ENCODE results near the gene GRID1.

The GRID1 gene

GRCh38 chr10:86348321-86349210 lies 18.0 kb downstream of the GRID1 start:
- H3K9me3 ChIP-seq, result no peaks in the 10 kb centered on the region
- no peak overlapping the region for H3K4me3 ChIP-seq (ENCODE audit: low read depth in 1 of 2, low read length in 1 of 2)
- no peaks in the 10 kb centered on the region for H3K4me1 ChIP-seq (ENCODE audit: control insufficient read depth in 1 of 2, insufficient read depth in 1 of 2, low read depth in 1 of 2, low read length in 1 of 2)
- H3K27me3 ChIP-seq, result no peaks in the 10 kb centered on the region
- H3K27ac ChIP-seq, result no peak overlapping the region
- TF ChIP-seq CTCF (IDR thresholded peaks at IDR 0.05), result no peak
- no peaks in the 10 kb centered on the region for H3K36me3 ChIP-seq

- Histone ChIP-seq H3K27me3 (no peaks in the 10 kb centered on the region), H3K4me1 (ENCODE audit: control insufficient read depth in 1 of 2, insufficient read depth in 1 of 2, low read depth in 1 of 2, low read length in 1 of 2) (no peaks in the 10 kb centered on the region), H3K36me3 (no peaks in the 10 kb centered on the region), H3K27ac (no peak overlapping the region), H3K9me3 (no peaks in the 10 kb centered on the region), H3K4me3 (ENCODE audit: low read depth in 1 of 2, low read length in 1 of 2) (no peak overlapping the region)
- no peak for TF ChIP-seq CTCF (IDR thresholded peaks at IDR 0.05)
Observed at GRCh38 chr10:86347856-86348255, 18.7 kb downstream of the GRID1 start.

GRCh38 chr10:86346799-86347665 lies 19.6 kb downstream of the GRID1 start:
- no peak overlapping the region for H3K27ac ChIP-seq
- H3K4me3 ChIP-seq (ENCODE audit: low read depth in 1 of 2, low read length in 1 of 2), result no peak overlapping the region
- H3K36me3 ChIP-seq, result no peaks in the 10 kb centered on the region
- TF ChIP-seq CTCF (IDR thresholded peaks at IDR 0.05), result no peak
- no peaks in the 10 kb centered on the region for H3K4me1 ChIP-seq (ENCODE audit: control insufficient read depth in 1 of 2, insufficient read depth in 1 of 2, low read depth in 1 of 2, low read length in 1 of 2)
- no peaks in the 10 kb centered on the region for H3K27me3 ChIP-seq
- H3K9me3 ChIP-seq, result no peaks in the 10 kb centered on the region

- no peak overlapping the region for H3K27ac ChIP-seq
- H3K9me3 ChIP-seq, result no peaks in the 10 kb centered on the region
- H3K4me1 ChIP-seq (ENCODE audit: control insufficient read depth in 1 of 2, insufficient read depth in 1 of 2, low read depth in 1 of 2, low read length in 1 of 2), result no peaks in the 10 kb centered on the region
- H3K27me3 ChIP-seq, result no peaks in the 10 kb centered on the region
- TF ChIP-seq CTCF (IDR thresholded peaks at IDR 0.05), result no peak
- H3K4me3 ChIP-seq (ENCODE audit: low read depth in 1 of 2, low read length in 1 of 2), result no peak overlapping the region
- no peaks in the 10 kb centered on the region for H3K36me3 ChIP-seq
Observed at GRCh38 chr10:86345859-86346798, 20.5 kb downstream of the GRID1 start.

GRCh38 chr10:86345296-86345858 lies 21.2 kb downstream of the GRID1 start:
- no peaks in the 10 kb centered on the region for H3K9me3 ChIP-seq
- H3K4me1 ChIP-seq (ENCODE audit: control insufficient read depth in 1 of 2, insufficient read depth in 1 of 2, low read depth in 1 of 2, low read length in 1 of 2), result no peaks in the 10 kb centered on the region
- no peaks in the 10 kb centered on the region for H3K36me3 ChIP-seq
- no peak overlapping the region for H3K4me3 ChIP-seq (ENCODE audit: low read depth in 1 of 2, low read length in 1 of 2)
- no peaks in the 10 kb centered on the region for H3K27me3 ChIP-seq
- no peak overlapping the region for H3K27ac ChIP-seq
- TF ChIP-seq CTCF (IDR thresholded peaks at IDR 0.05), result no peak
